Measurements from ENCODE around the gene ADAMTSL1.

The ADAMTSL1 gene

GRCh38 chr9:18811171-18811570 lies 337.2 kb downstream of the ADAMTSL1 start:
- no peak for DNase-seq (ENCODE audit: low read depth, low spot score)

- no peak for DNase-seq (ENCODE audit: low read depth, low spot score)
Measured at GRCh38 chr9:18819418-18819817, 345.5 kb downstream of the ADAMTSL1 start.

- DNase-seq (ENCODE audit: low read depth, low spot score), result no peak
Measured at GRCh38 chr9:18820566-18821095, 346.7 kb downstream of the ADAMTSL1 start.

- DNase-seq (ENCODE audit: low read depth, low spot score), result peak; percentile 32
Measured at GRCh38 chr9:18821788-18822187, 347.8 kb downstream of the ADAMTSL1 start.

GRCh38 chr9:18822850-18823249 lies 348.9 kb downstream of the ADAMTSL1 start:
- no peak for DNase-seq (ENCODE audit: low read depth, low spot score)

- no peak for DNase-seq (ENCODE audit: low read depth, low spot score)
Measured at GRCh38 chr9:18824095-18824666, 350.2 kb downstream of the ADAMTSL1 start.

- DNase-seq (ENCODE audit: low read depth, low spot score), result no peak
Measured at GRCh38 chr9:18825656-18826170, 351.8 kb downstream of the ADAMTSL1 start.

GRCh38 chr9:18826248-18826647 lies 352.3 kb downstream of the ADAMTSL1 start:
- no peak for DNase-seq (ENCODE audit: low read depth, low spot score)

- peak; percentile 21 for DNase-seq (ENCODE audit: low read depth, low spot score)
Measured at GRCh38 chr9:18829066-18829465, 355.1 kb downstream of the ADAMTSL1 start.

- peak; percentile 39 for DNase-seq (ENCODE audit: low read depth, low spot score)
Measured at GRCh38 chr9:18829873-18830272, 355.9 kb downstream of the ADAMTSL1 start.

- no peak for DNase-seq (ENCODE audit: low read depth, low spot score)
Measured at GRCh38 chr9:18834740-18835361, 360.9 kb downstream of the ADAMTSL1 start.

GRCh38 chr9:18837402-18837801 lies 363.4 kb downstream of the ADAMTSL1 start:
- no peak for DNase-seq (ENCODE audit: low read depth, low spot score)

- no peak for DNase-seq (ENCODE audit: low read depth, low spot score)
Measured at GRCh38 chr9:18847576-18848275, 373.8 kb downstream of the ADAMTSL1 start.

- DNase-seq (ENCODE audit: low read depth, low spot score), result no peak
Measured at GRCh38 chr9:18848657-18849056, 374.7 kb downstream of the ADAMTSL1 start.

- no peak for DNase-seq (ENCODE audit: low read depth, low spot score)
Measured at GRCh38 chr9:18849270-18849669, 375.3 kb downstream of the ADAMTSL1 start.

- no peak for DNase-seq (ENCODE audit: low read depth, low spot score)
Measured at GRCh38 chr9:18849890-18850677, 376.1 kb downstream of the ADAMTSL1 start.

- DNase-seq (ENCODE audit: low read depth, low spot score), result no peak
Measured at GRCh38 chr9:18851069-18851795, 377.3 kb downstream of the ADAMTSL1 start.

GRCh38 chr9:18855656-18856055 lies 381.7 kb downstream of the ADAMTSL1 start:
- DNase-seq (ENCODE audit: low read depth, low spot score), result peak; percentile 74

- DNase-seq (ENCODE audit: low read depth, low spot score), result no peak
Measured at GRCh38 chr9:18857334-18857733, 383.4 kb downstream of the ADAMTSL1 start.

- no peak for DNase-seq (ENCODE audit: low read depth, low spot score)
Measured at GRCh38 chr9:18857769-18858168, 383.8 kb downstream of the ADAMTSL1 start.
